Effector CD4-positive, alpha-beta T cell (primary cell): Measurements from ENCODE around the gene CLNK.

Experiments used
- DNase-seq: peaks from one replicate; pipeline ENCODE4 v3.0.0-alpha.2; 2020
- total RNA-seq: gene quantifications from one replicate; lab custom pipeline; 2026; lab: John Stamatoyannopoulos, UW

Gene CLNK
- total RNA-seq: 4.7 reads per million, percentile 18 among the genes with 10 or more reads in this experiment

- DNase-seq: no peak
Observed at GRCh38 chr4:10684631-10685030, at the start of gene CLNK. CLNK (minus strand) TSS chr4:10684768; CDS start chr4:10667869, 16,899 bp downstream.

GRCh38 chr4:10733481-10734062, 49.0 kb upstream of the CLNK start:
- DNase-seq: no peak

GRCh38 chr4:10732914-10733415, 48.4 kb upstream of the CLNK start:
- DNase-seq: no peak

- no peak for DNase-seq
Observed at GRCh38 chr4:10732235-10732913, 47.8 kb upstream of the CLNK start.

GRCh38 chr4:10731690-10732089, 47.1 kb upstream of the CLNK start:
- DNase-seq: no peak

GRCh38 chr4:10731162-10731561, 46.6 kb upstream of the CLNK start:
- no peak for DNase-seq

GRCh38 chr4:10730590-10730989, 46.0 kb upstream of the CLNK start:
- no peak for DNase-seq

GRCh38 chr4:10730019-10730418, 45.5 kb upstream of the CLNK start:
- DNase-seq: no peak

- no peak for DNase-seq
Observed at GRCh38 chr4:10729366-10729765, 44.8 kb upstream of the CLNK start.

GRCh38 chr4:10728016-10728415, 43.4 kb upstream of the CLNK start:
- DNase-seq: no peak

GRCh38 chr4:10727140-10727880, 42.7 kb upstream of the CLNK start:
- no peak for DNase-seq

- DNase-seq: no peak
Observed at GRCh38 chr4:10722957-10723356, 38.4 kb upstream of the CLNK start.

GRCh38 chr4:10721616-10722015, 37.0 kb upstream of the CLNK start:
- no peak for DNase-seq

GRCh38 chr4:10716163-10716562, 31.6 kb upstream of the CLNK start:
- DNase-seq: no peak

- no peak for DNase-seq
Observed at GRCh38 chr4:10715696-10716095, 31.1 kb upstream of the CLNK start.

GRCh38 chr4:10715135-10715534, 30.6 kb upstream of the CLNK start:
- no peak for DNase-seq

- no peak for DNase-seq
Observed at GRCh38 chr4:10713591-10713990, 29.0 kb upstream of the CLNK start.

GRCh38 chr4:10706236-10706635, 21.7 kb upstream of the CLNK start:
- no peak for DNase-seq

GRCh38 chr4:10704430-10704810, 19.9 kb upstream of the CLNK start:
- DNase-seq: no peak

- DNase-seq: no peak
Observed at GRCh38 chr4:10703766-10704429, 19.3 kb upstream of the CLNK start.

GRCh38 chr4:10703156-10703555, 18.6 kb upstream of the CLNK start:
- no peak for DNase-seq

GRCh38 chr4:10701702-10702460, 17.3 kb upstream of the CLNK start:
- no peak for DNase-seq
